ENCODE data around the gene HAUS3. TPM values are rescaled to one million over a fixed set of nuclear protein-coding genes. Genes with fewer than 3 reads are reported as not detected.

Gene HAUS3
- total RNA-seq, 4 donors from 2014 or later: 7.4 to 29.9 (median 14.2) TPM

GRCh38 chr4:2248044-2248780 is 6.3 kb upstream of the HAUS3 start:
- DNase-seq: peak in 1 of 2 donors; percentile 15
- no peak overlapping the region for H3K27ac ChIP-seq
- no peaks in the 10 kb centered on the region for H3K36me3 ChIP-seq
- no peaks in the 10 kb centered on the region for H3K27me3 ChIP-seq
- TF ChIP-seq POLR2A (IDR thresholded peaks at IDR 0.05) (no peak), CTCF (IDR thresholded peaks at IDR 0.05) (no peak)
- no peaks in the 10 kb centered on the region for H3K9me3 ChIP-seq
- intact Hi-C loops (cut with DNase I; ENCODE audit: low total_unique reads): no loop called here
- H3K4me1 ChIP-seq: peaks cover 0 to 3% of the 10 kb centered on the region in 2 donors
- no peak overlapping the region for H3K4me3 ChIP-seq

GRCh38 chr4:2247128-2248043 is 5.5 kb upstream of the HAUS3 start:
- Histone ChIP-seq H3K9me3 (no peaks in the 10 kb centered on the region), H3K27ac (no peak overlapping the region), H3K27me3 (no peaks in the 10 kb centered on the region), H3K4me3 (no peak overlapping the region), H3K36me3 (no peaks in the 10 kb centered on the region), H3K4me1 (no peaks in the 10 kb centered on the region)
- no peak for TF ChIP-seq CTCF (IDR thresholded peaks at IDR 0.05)
- TF ChIP-seq POLR2A (IDR thresholded peaks at IDR 0.05): no peak
- peak in 1 of 2 donors; percentile 15 for DNase-seq
- intact Hi-C loops (cut with DNase I; ENCODE audit: low total_unique reads): no loop called here

GRCh38 chr4:2246384-2247127 is 4.6 kb upstream of the HAUS3 start:
- DNase-seq: peak in 1 of 2 donors; percentile 15
- peak overlapping the region; percentile 68 to 76 for H3K27ac ChIP-seq

GRCh38 chr4:2245787-2246275 is 3.9 kb upstream of the HAUS3 start:
- no peak for TF ChIP-seq CTCF (IDR thresholded peaks at IDR 0.05)
- TF ChIP-seq POLR2A (IDR thresholded peaks at IDR 0.05): no peak
- H3K4me1 ChIP-seq: no peaks in the 10 kb centered on the region
- no peak for DNase-seq
- H3K36me3 ChIP-seq: no peaks in the 10 kb centered on the region
- intact Hi-C loops (cut with DNase I; ENCODE audit: low total_unique reads): no loop called here
- no peaks in the 10 kb centered on the region for H3K27me3 ChIP-seq
- no peaks in the 10 kb centered on the region for H3K9me3 ChIP-seq
- H3K27ac ChIP-seq: peak overlapping the region; percentile 68 to 76
- no peak overlapping the region for H3K4me3 ChIP-seq

More at GRCh38 chr4:2246384-2247127, 4.6 kb upstream of the HAUS3 start:
- H3K9me3 ChIP-seq: no peaks in the 10 kb centered on the region
- H3K4me3 ChIP-seq: no peak overlapping the region
- H3K4me1 ChIP-seq: no peaks in the 10 kb centered on the region
- intact Hi-C loops (cut with DNase I; ENCODE audit: low total_unique reads): no loop called here
- H3K27me3 ChIP-seq: no peaks in the 10 kb centered on the region
- H3K36me3 ChIP-seq: no peaks in the 10 kb centered on the region
- no peak for TF ChIP-seq POLR2A (IDR thresholded peaks at IDR 0.05)
- TF ChIP-seq CTCF (IDR thresholded peaks at IDR 0.05): no peak

Data from uterus (tissue), 4 donors.